Activated CD4-positive, alpha-beta T cell treated with anti-CD3 and anti-CD28 coated beads, Interleukin-2, amount 10 ng/mL, durations not matched to agents 7 days and 5 days (primary cell): Measurements from ENCODE around the gene ITFG1. TPM values are rescaled to one million over a fixed set of nuclear protein-coding genes. Genes with fewer than 3 reads are reported as not detected.
A peak's percentile ranks its signal among the peaks of the same experiment; 100 is the strongest.
"Not testable (repeated sequence)": the region's sequence is repeated elsewhere in the genome, so short reads cannot be mapped to it uniquely, and the experiment has no call there.

Experiments
- CTCF ChIA-PET: fragments of 350-600 bp; sonication (Branson Sonifier 250); formaldehyde crosslinking; loops from one replicate; lab custom pipeline; 2021; ENCODE audit warnings: antibody characterized with exemption; lab: Charles Lee
- POLR2A ChIA-PET: fragments of 350-600 bp; sonication (Branson Sonifier 250); formaldehyde crosslinking; loops from one replicate; lab custom pipeline; 2021; ENCODE audit warnings: antibody characterized with exemption; lab: Charles Lee
- DNase-seq: peaks from one replicate; pipeline ENCODE4 v3.0.0-alpha.2; 2020
- H3K27ac Mint-ChIP-seq: one replicate; pipeline ENCODE4 v1.8.0; 2021; ENCODE audit warnings: mild to moderate bottlenecking, moderate library complexity, mixed read lengths
- H3K27me3 Mint-ChIP-seq: one replicate; pipeline ENCODE4 v1.8.0; 2021; ENCODE audit warnings: mixed read lengths
- H3K36me3 Mint-ChIP-seq: one replicate; pipeline ENCODE4 v1.8.0; 2021; ENCODE audit warnings: low read depth, mixed read lengths
- H3K4me1 Mint-ChIP-seq: one replicate; pipeline ENCODE4 v1.8.0; 2021; ENCODE audit warnings: mixed read lengths
- H3K4me3 Mint-ChIP-seq: one replicate; pipeline ENCODE4 v1.8.0; 2021; ENCODE audit warnings: mild to moderate bottlenecking, moderate library complexity, mixed read lengths
- H3K9me3 Mint-ChIP-seq: one replicate; pipeline ENCODE4 v1.8.0; 2021; ENCODE audit warnings: mixed read lengths
- total RNA-seq, 2 experiments: library from RNA; stranded (reverse); gene quantifications; one replicate each; pipeline ENCODE4 v1.2.3, GENCODE V29; 2021

Gene ITFG1
- total RNA-seq, 2 experiments from 2014 or later: 26.7 to 34.7 TPM

DNA sequence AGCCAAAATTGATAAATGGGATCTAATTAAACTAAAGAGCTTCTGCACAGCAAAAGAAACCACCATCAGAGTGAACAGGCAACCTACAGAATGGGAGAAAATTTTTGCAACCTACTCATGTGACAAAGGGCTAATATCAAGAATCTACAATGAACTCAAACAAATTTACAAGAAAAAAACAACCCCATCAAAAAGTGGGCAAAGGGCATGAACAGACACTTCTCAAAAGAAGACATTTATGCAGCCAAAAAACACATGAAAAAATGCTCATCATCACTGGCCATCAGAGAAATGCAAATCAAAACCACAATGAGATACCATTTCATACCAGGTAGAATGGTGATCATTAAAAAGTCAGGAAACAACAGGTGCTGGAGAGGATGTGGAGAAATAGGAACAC lies 18.0 kb downstream of the ITFG1 start:
- H3K4me1 Mint-ChIP-seq, DNase-seq, H3K27ac Mint-ChIP-seq, CTCF ChIA-PET, H3K27me3 Mint-ChIP-seq, H3K4me3 Mint-ChIP-seq, POLR2A ChIA-PET: not testable (repeated sequence)
- Mint-ChIP-seq H3K36me3 (peaks cover 61% of the 10 kb centered on the region), H3K9me3 (peaks cover 14% of the 10 kb centered on the region)

DNA sequence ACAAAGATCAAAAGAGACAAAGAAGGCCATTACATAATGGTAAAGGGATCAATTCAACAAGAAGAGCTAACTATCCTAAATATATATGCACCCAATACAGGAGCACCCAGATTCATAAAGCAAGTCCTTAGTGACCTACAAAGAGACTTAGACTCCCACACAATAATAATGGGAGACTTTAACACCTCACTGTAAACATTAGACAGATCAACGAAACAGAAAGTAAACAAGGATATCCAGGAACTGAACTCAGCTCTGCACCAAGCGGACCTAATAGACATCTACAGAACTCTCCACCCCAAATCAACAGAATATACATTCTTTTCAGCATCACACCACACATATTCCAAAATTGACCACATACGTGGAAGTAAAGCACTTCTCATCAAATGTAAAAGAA lies 20.8 kb downstream of the ITFG1 start:
- H3K27me3 Mint-ChIP-seq, POLR2A ChIA-PET, H3K27ac Mint-ChIP-seq, DNase-seq, H3K4me1 Mint-ChIP-seq, H3K4me3 Mint-ChIP-seq, CTCF ChIA-PET: not testable (repeated sequence)
- Mint-ChIP-seq H3K9me3 (peaks cover 14% of the 10 kb centered on the region), H3K36me3 (peaks cover 55% of the 10 kb centered on the region)

GRCh38 chr16:47434274-47434673 lies 26.6 kb downstream of the ITFG1 start:
- DNase-seq, H3K4me3 Mint-ChIP-seq, H3K27ac Mint-ChIP-seq, H3K27me3 Mint-ChIP-seq, H3K9me3 Mint-ChIP-seq, H3K4me1 Mint-ChIP-seq, CTCF ChIA-PET, POLR2A ChIA-PET: not testable (repeated sequence)
- peaks cover 35% of the 10 kb centered on the region for H3K36me3 Mint-ChIP-seq

DNA sequence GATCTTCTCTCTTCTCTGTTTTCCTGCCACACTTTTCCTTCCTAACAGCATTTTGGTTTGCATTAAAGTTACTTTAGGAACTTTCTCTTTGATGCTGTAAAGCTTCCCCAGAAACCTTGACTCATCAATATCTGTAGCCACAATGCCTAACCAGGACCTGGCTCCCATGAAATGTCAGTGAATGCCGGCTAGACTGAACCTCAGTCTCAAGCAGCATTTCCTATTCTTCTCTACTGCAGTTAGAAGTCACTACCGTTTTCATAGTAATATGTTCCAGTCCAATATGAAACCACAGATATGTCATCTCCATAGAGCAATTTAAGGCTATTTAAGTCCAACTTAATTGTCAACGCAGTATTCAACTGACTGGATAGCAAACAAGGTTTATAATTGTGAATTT lies 28.9 kb downstream of the ITFG1 start:
- no peak for DNase-seq
- no peak overlapping the region for H3K27ac Mint-ChIP-seq
- H3K4me1 Mint-ChIP-seq: no peaks in the 10 kb centered on the region
- no peaks in the 10 kb centered on the region for H3K27me3 Mint-ChIP-seq
- ChIA-PET CTCF (no interaction called here), POLR2A (no interaction called here)
- peaks cover 23% of the 10 kb centered on the region for H3K36me3 Mint-ChIP-seq
- H3K9me3 Mint-ChIP-seq: no peaks in the 10 kb centered on the region
- no peak overlapping the region for H3K4me3 Mint-ChIP-seq

DNA sequence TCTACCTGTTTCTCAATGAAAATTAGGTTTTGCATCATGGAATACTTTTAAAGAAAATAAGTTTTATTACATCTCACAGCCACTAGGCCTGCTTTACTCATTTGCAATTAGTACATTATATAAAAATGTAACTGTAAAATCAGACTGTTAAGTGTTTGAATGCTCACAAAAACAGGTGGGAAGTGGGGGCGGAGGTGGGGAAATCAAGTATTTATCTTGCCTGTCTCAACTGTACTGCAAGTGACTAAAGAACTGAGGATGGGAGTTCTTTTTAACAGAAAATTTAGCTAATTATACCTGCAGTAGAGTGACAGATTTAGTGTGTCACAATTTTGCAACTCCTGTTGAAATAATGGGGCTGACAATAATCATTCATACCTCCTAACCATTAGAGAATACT lies 34.1 kb downstream of the ITFG1 start:
- H3K4me3 Mint-ChIP-seq: no peak overlapping the region
- ChIA-PET POLR2A (no interaction called here), CTCF (no interaction called here)
- DNase-seq: no peak
- H3K27me3 Mint-ChIP-seq: no peaks in the 10 kb centered on the region
- peaks cover 43% of the 10 kb centered on the region for H3K36me3 Mint-ChIP-seq
- H3K9me3 Mint-ChIP-seq: no peaks in the 10 kb centered on the region
- H3K4me1 Mint-ChIP-seq: no peaks in the 10 kb centered on the region
- H3K27ac Mint-ChIP-seq: no peak overlapping the region

DNA sequence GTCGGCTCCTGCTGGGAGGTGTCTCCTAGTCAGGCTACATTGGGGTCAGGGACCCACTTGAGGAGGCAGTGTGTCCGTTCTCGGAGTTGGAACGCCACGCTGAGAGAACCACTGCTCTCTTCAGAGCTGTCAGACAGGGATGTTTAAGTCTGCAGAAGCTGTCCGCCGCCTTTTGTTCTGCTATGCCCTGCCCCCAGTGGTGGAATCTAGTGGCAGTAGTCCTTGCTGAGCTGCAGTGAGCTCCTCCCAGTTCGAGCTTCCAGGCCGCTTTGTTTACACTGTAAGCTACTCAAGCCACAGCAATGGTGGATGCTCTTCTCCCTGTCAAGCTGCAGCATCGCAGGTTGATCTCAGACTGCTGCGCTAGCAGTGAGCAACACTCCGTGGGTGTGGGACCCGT lies 36.0 kb downstream of the ITFG1 start:
- Mint-ChIP-seq H3K9me3 (no peaks in the 10 kb centered on the region), H3K27ac (no peak overlapping the region), H3K4me3 (no peak overlapping the region), H3K27me3 (no peaks in the 10 kb centered on the region), H3K4me1 (no peaks in the 10 kb centered on the region), H3K36me3 (peaks cover 43% of the 10 kb centered on the region)
- ChIA-PET POLR2A (no interaction called here), CTCF (interaction anchor here (0.6 to 0.8 kb wide), 2 partner anchors 12 to 454 kb away, joined by 3 read pairs; no protein-coding TSS in a partner anchor)
- no peak for DNase-seq

DNA sequence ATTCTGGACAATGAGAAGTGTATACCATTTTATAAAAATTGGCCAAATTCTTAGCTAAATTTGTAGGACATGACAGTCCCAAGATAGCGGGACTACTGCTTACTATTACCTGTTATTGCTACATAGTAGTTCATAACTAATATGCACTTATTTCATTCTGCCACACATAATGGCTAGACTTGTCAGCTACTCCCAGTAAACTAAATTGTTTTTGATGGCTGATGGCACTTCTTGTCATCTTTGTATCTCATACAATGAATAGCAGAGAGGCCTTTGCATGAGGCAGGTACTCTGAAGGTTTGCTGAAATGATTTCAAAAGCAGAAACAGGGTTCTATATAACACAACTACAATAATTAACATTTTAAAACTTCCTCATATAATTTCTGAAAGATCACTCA lies 44.0 kb downstream of the ITFG1 start:
- POLR2A ChIA-PET: no interaction called here

DNA sequence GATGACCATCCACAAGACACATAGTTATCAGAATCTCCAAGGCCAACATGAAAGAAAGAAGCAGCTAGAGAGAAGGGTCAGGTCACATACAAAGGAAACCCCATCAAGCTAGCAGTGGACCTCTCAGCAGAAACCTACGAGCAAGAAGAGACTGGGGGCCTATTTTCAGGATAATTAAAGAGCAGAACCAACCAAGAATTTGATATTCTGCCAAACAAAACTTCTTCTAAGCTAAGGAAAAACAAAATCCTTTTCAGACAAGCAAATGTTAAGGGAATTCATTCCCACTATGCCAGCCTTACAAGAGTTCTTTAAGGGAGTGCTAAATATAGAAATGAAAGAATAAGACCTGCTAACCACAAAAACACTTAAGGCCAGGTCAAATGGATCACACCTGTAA lies 47.8 kb downstream of the ITFG1 start:
- H3K36me3 Mint-ChIP-seq: peaks cover 26% of the 10 kb centered on the region
- ChIA-PET CTCF (no interaction called here), POLR2A (no interaction called here)
- H3K4me3 Mint-ChIP-seq: no peak overlapping the region
- H3K9me3 Mint-ChIP-seq: peaks cover 4% of the 10 kb centered on the region
- DNase-seq: no peak
- H3K27me3 Mint-ChIP-seq: no peaks in the 10 kb centered on the region
- H3K27ac Mint-ChIP-seq: no peak overlapping the region
- peaks cover 25% of the 10 kb centered on the region for H3K4me1 Mint-ChIP-seq

More for the DNA sequence above, 44.0 kb downstream of the ITFG1 start:
- Mint-ChIP-seq H3K27ac (no peak overlapping the region), H3K36me3 (peaks cover 27% of the 10 kb centered on the region), H3K27me3 (no peaks in the 10 kb centered on the region), H3K4me1 (peaks cover 9% of the 10 kb centered on the region), H3K9me3 (peaks cover 3% of the 10 kb centered on the region), H3K4me3 (no peak overlapping the region)
- DNase-seq: no peak
- CTCF ChIA-PET: interaction anchor here (1.0 kb wide), 1 partner anchor 9 kb away, joined by 3 read pairs; no protein-coding TSS in a partner anchor

DNA sequence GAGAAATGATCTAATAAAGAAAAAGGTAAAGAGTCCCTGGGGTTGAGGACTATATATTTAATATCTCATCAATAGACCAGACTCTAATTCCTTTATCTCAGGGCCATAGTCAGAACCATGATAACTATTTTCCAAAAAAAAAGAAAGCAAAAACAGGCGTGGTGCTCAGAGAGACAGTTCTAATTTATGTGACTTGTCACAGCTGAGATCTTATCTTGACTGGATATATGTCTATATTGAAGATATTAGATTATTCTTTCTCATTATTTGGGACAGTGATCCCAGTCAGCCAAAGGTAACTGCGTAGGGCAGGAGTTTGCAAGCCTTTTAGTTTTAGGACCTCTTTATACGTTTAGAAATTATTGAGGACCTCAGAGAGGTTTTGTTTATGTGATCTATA lies 52.4 kb downstream of the ITFG1 start:
- no peak for DNase-seq
- H3K27ac Mint-ChIP-seq: no peak overlapping the region
- POLR2A ChIA-PET: interaction anchor here (0.6 kb wide), 1 partner anchor 51 kb away, joined by 3 read pairs; no protein-coding TSS in a partner anchor
- H3K27me3 Mint-ChIP-seq: no peaks in the 10 kb centered on the region
- peaks cover 4% of the 10 kb centered on the region for H3K9me3 Mint-ChIP-seq
- H3K4me3 Mint-ChIP-seq: no peak overlapping the region
- H3K36me3 Mint-ChIP-seq: peaks cover 15% of the 10 kb centered on the region
- peaks cover 25% of the 10 kb centered on the region for H3K4me1 Mint-ChIP-seq
- CTCF ChIA-PET: no interaction called here

DNA sequence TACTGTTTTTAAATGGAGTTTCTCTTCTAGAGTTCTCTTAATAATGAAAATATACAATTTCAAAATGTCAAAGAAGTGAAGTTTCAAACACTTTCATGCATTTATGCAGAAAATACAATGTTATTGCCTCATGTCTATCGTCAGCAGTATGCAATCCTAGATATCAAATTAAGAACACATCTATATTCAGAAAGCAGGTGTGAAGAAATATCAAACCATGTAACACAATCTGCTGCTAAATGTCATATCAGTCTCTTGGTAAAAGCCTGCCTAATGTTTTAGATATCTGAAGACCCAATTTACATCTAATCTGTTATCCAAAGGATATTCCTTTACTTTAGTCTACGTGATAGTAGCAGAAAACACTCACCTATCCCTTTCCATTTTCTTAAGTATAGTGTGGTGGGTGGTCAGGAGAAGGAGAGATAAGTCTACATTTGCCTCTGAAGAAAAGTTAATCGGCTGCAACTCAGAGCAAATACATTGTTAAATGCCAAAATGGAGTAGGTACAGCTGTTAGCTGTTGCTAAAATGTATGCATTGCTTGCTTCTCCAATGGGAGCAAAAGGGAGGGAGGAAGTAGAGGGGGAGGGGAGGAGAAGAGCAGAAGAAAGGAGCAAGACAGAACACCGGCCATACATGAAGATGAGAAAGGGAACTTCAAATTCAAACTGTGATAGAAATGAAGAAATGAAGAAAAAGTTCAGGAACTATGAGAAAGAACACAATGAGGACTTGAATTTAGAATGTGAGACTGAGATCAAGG lies 64.9 kb downstream of the ITFG1 start:
- H3K36me3 Mint-ChIP-seq: peaks cover 16% of the 10 kb centered on the region
- H3K4me1 Mint-ChIP-seq: peaks cover 13% of the 10 kb centered on the region
- no peaks in the 10 kb centered on the region for H3K9me3 Mint-ChIP-seq
- H3K4me3 Mint-ChIP-seq: no peak overlapping the region
- DNase-seq: no peak
- no peaks in the 10 kb centered on the region for H3K27me3 Mint-ChIP-seq
- no peak overlapping the region for H3K27ac Mint-ChIP-seq
- ChIA-PET CTCF (no interaction called here), POLR2A (no interaction called here)

DNA sequence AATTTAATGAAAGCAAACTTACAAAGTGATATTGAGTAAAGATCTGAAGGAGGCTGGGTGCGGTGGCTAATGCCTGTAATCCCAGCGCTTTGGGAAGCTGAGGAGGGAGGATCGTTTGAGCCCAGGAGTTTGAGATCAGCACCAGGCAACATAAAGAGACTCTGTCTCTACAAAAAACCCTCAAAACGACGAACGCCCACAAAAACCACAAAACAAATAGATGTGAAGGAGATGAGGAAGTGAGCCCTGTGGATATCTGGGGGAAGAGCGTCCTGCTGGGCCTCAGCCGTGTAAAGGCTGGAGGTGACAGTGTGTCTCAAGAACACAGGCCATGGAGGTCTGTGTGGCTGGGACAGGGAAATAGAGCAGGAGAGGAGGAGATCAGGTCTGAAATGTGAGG lies 68.8 kb downstream of the ITFG1 start:
- ChIA-PET POLR2A (no interaction called here), CTCF (no interaction called here)
- no peaks in the 10 kb centered on the region for H3K9me3 Mint-ChIP-seq
- peak; percentile 25 for DNase-seq
- peaks cover 13% of the 10 kb centered on the region for H3K4me1 Mint-ChIP-seq
- H3K27ac Mint-ChIP-seq: no peak overlapping the region
- H3K36me3 Mint-ChIP-seq: peaks cover 14% of the 10 kb centered on the region
- H3K4me3 Mint-ChIP-seq: no peak overlapping the region
- H3K27me3 Mint-ChIP-seq: no peaks in the 10 kb centered on the region

DNA sequence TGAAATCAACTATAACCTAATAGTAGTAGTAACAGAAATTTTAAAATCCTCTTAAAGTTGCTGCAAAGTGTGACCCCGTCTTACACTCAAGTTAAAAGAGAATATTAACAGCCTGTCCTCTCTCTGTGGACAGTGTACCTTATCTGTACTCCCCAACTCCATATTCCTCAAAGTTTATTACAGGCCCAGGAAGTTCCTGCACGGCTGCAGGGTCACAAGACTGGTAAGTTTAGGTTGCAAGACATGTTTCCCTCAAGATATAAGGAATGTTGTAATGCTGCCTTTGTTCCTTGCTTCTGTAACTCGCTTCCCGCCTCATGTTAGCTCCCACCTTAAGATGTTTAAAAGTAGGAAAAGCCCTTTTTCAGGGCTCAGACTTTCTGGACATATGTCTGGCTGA lies 72.2 kb downstream of the ITFG1 start:
- Mint-ChIP-seq H3K9me3 (no peaks in the 10 kb centered on the region), H3K27me3 (no peaks in the 10 kb centered on the region), H3K4me1 (peaks cover 13% of the 10 kb centered on the region), H3K4me3 (no peak overlapping the region), H3K27ac (no peak overlapping the region), H3K36me3 (no peaks in the 10 kb centered on the region)
- DNase-seq: no peak
- POLR2A ChIA-PET: no interaction called here
- CTCF ChIA-PET: no interaction called here

GRCh38 chr16:47387026-47387734 lies 73.7 kb downstream of the ITFG1 start:
- Mint-ChIP-seq H3K4me3 (no peak overlapping the region), H3K9me3 (no peaks in the 10 kb centered on the region), H3K27me3 (no peaks in the 10 kb centered on the region), H3K27ac (no peak overlapping the region), H3K4me1 (peaks cover 6% of the 10 kb centered on the region), H3K36me3 (no peaks in the 10 kb centered on the region)
- DNase-seq: no peak
- ChIA-PET CTCF (no interaction called here), POLR2A (no interaction called here)
